Activated CD4-positive, CD25-positive, alpha-beta regulatory T cell (primary cell): ENCODE data around the gene DNAH10.
"Not testable (repeated sequence)": the region's sequence is repeated elsewhere in the genome, so short reads cannot be mapped to it uniquely, and the experiment has no call there.

Experiments used
- DNase-seq, 4 experiments: peaks; one replicate each; lab custom pipeline; 2025; lab: John Stamatoyannopoulos, UW

DNAH10 gene

GRCh38 chr12:123934829-123935228, 172.7 kb downstream of the DNAH10 start:
- no peak for DNase-seq

- no peak for DNase-seq
Observed at GRCh38 chr12:123935956-123936355, 173.9 kb downstream of the DNAH10 start.

GRCh38 chr12:123936471-123936870, 174.4 kb downstream of the DNAH10 start:
- DNase-seq = no peak

- no peak for DNase-seq
Observed at GRCh38 chr12:123936956-123937706, 175.0 kb downstream of the DNAH10 start.

- DNase-seq = peak in 1 of 4 experiments; percentile 14
Observed at GRCh38 chr12:123937707-123938591, 175.8 kb downstream of the DNAH10 start.

GRCh38 chr12:123938679-123939480, 176.8 kb downstream of the DNAH10 start:
- no peak for DNase-seq

- DNase-seq = no peak
Observed at GRCh38 chr12:123939716-123940626, 177.9 kb downstream of the DNAH10 start.

- no peak for DNase-seq
Observed at GRCh38 chr12:123940627-123940966, 178.5 kb downstream of the DNAH10 start.

- no peak for DNase-seq
Observed at GRCh38 chr12:123941000-123941399, 178.9 kb downstream of the DNAH10 start.

- no peak for DNase-seq
Observed at GRCh38 chr12:123941624-123942237, 179.6 kb downstream of the DNAH10 start.

GRCh38 chr12:123942238-123942653, 180.1 kb downstream of the DNAH10 start:
- DNase-seq = no peak

GRCh38 chr12:123942911-123943648, 181.0 kb downstream of the DNAH10 start:
- no peak for DNase-seq

- no peak for DNase-seq
Observed at GRCh38 chr12:123943816-123944215, 181.7 kb downstream of the DNAH10 start.

- DNase-seq = no peak
Observed at GRCh38 chr12:123944696-123945095, 182.6 kb downstream of the DNAH10 start.

- DNase-seq = no peak
Observed at GRCh38 chr12:123945287-123946151, 183.4 kb downstream of the DNAH10 start.

GRCh38 chr12:123946152-123946515, 184.0 kb downstream of the DNAH10 start:
- DNase-seq = no peak

GRCh38 chr12:123946516-123947505, 184.7 kb downstream of the DNAH10 start:
- DNase-seq = not testable (repeated sequence)

GRCh38 chr12:123947531-123947930, 185.4 kb downstream of the DNAH10 start:
- not testable (repeated sequence) for DNase-seq
